Stimulated activated CD4-positive, alpha-beta T cell treated with anti-CD3 and anti-CD28 coated beads, Interleukin-15, amount 100 ng/mL, for 24 hours (primary cell): Measurements from ENCODE around the gene S1PR3.

Experiments
- DNase-seq: peaks from one replicate; pipeline ENCODE4 v3.0.0-alpha.2; 2020

S1PR3 gene

GRCh38 chr9:89039664-89040063, 48.4 kb downstream of the S1PR3 start:
- DNase-seq = no peak

DNA sequence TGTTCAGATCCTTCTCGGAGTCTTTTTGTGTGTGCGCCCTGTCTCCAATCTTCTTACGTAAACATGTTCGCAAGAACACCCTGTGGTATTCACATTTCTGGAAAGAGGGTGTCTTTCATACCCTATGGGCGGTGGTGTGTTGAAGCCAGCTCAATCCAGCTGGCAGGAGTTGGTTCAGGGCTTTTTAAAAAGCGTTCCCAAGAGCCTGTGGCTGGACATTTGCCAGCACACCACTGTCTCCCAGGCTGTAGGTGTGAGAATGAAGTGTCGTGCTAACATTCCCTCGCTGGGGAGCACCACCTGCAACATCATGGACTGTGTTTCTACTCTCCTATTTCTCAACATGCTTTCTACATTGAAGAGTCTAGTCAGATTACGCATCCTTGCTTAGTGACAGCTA, 51.7 kb downstream of the S1PR3 start:
- no peak for DNase-seq

- DNase-seq = no peak
Measured at GRCh38 chr9:89044104-89044503, 52.8 kb downstream of the S1PR3 start.

DNA sequence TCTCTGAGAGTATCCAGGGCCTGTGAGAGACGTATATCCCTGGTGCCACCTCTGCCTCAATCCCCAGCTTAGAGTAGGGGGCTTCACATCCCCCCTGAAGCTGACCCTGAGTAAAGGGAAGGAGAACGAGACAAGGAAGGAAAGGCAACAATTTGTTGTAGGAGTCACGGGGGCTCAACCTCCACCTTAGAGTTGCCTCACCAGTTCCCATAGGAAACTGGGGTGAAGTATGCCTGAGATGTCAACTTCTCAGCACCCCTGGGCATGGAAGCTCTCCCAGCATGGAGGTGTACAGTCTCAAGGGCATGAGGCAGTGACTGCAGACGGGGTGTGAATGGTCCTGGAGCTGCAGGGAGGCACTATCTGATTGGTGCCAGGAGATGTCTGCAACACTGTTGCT, 53.6 kb downstream of the S1PR3 start:
- DNase-seq = no peak

GRCh38 chr9:89046832-89047231, 55.6 kb downstream of the S1PR3 start:
- no peak for DNase-seq

DNA sequence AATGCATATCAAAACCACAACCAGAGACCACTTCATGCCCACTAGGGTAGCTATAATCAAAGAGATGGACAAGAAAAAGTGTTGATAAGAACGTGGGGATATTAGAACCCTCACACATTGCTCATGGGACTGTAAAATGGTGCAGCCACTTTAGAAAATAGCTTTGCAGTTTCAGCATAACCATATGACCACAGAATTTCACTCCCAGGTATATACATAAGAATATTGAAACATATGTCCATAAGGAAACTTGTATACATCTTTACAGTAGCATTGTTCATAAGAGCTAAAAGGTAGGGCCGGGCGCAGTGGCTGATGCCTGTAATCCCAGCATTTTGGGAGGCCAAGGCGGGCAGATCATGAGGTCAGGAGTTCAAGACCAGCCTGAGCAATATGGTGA, 56.4 kb downstream of the S1PR3 start:
- DNase-seq = no peak

GRCh38 chr9:89048616-89049015, 57.3 kb downstream of the S1PR3 start:
- no peak for DNase-seq

DNA sequence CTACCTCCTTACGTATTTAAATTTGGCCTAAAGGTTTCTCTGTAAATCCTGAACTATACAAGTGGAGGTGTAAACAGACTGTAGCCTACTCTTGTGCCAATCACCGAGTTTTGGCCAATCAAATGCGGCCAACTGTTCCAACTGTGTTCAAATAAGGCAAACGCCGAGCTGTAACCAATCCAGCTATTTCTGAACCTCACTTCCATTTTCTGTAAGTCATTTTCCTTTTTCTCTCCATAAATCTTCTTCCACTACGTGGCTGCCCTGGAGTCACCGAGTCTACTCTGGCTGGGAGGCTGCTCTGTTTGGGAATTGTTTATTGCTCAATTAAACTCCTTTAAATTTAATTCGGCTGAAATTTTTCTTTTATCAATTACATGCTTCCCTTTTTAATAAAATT, 58.4 kb downstream of the S1PR3 start:
- no peak for DNase-seq

- no peak for DNase-seq
Measured at GRCh38 chr9:89051421-89052025, 60.3 kb downstream of the S1PR3 start.

DNA sequence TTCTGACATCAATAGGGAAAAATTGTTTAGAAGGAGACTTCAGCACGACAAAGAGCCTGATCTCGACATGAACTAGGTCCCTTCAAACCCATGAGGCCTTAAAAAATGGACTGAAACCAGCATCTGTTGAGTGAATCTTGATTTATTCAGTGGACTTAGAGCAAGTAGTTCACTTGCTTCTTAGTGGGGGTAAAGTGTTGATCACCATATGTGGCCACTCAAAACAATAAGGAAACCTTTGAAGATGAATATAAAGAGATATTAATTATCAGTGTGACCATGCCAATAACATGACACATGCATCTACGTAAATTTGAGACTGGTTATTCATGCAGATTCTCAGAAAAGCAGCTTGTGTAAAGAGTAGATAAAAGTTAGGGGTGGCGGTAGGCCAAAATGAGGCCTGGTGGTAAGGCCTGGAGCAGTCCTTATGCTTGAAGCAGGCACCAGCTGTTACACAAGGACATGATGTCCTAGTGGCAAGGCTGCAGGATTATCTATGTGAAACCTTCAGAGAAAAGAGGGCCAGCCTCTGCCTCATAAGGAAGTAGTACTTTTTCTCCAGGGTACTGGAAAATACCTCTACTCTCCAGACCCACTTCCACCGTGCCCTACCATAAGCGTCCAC, 61.3 kb downstream of the S1PR3 start:
- DNase-seq = no peak

GRCh38 chr9:89053301-89053700, 62.0 kb downstream of the S1PR3 start:
- DNase-seq = no peak
